Liver (tissue), 9 donors: Measurements from ENCODE around the gene SPEG. TPM values are rescaled to one million over a fixed set of nuclear protein-coding genes. Genes with fewer than 3 reads are reported as not detected.

Experiments used
- DNase-seq: peaks from one replicate; pipeline ENCODE4 v3.0.0-alpha.2; 2017; ENCODE audit warnings: low spot score
- H3K27ac ChIP-seq, 2 donors: one replicate each; pipeline ENCODE4 v1.7.0; 2013; ENCODE audit warnings: inconsistent platforms in 2 of 2, low read length in 2 of 2, control low read depth in 1 of 2, low read depth in 1 of 2, mild to moderate bottlenecking in 1 of 2
- H3K27me3 ChIP-seq, 4 donors: one replicate each; pipeline versions ENCODE4 v1.6.1 to v1.7.0; 2013; ENCODE audit warnings: low read length in 3 of 4, inconsistent platforms in 1 of 4, mild to moderate bottlenecking in 1 of 4, moderate library complexity in 1 of 4; ENCODE audit not compliant: control insufficient read depth in 4 of 4, insufficient read depth in 4 of 4
- H3K36me3 ChIP-seq, 4 donors: one replicate each; pipeline versions ENCODE4 v1.6.1 to v1.7.0; 2013; ENCODE audit warnings: low read length in 3 of 4, mild to moderate bottlenecking in 3 of 4, low read depth in 1 of 4, moderate library complexity in 1 of 4; ENCODE audit not compliant: control insufficient read depth in 4 of 4, insufficient read depth in 3 of 4
- H3K4me1 ChIP-seq, 4 donors: one replicate each; pipeline versions ENCODE4 v1.6.1 to v1.7.0; 2013; ENCODE audit warnings: low read length in 3 of 4, mild to moderate bottlenecking in 3 of 4, moderate library complexity in 1 of 4; ENCODE audit not compliant: control insufficient read depth in 4 of 4, insufficient read depth in 4 of 4
- H3K4me3 ChIP-seq, 3 donors: one replicate each; pipeline versions ENCODE4 v1.6.1 to v1.7.0; 2013; ENCODE audit warnings: low read length in 3 of 3, control low read depth in 1 of 3, low read depth in 1 of 3, mild to moderate bottlenecking in 1 of 3
- H3K9ac ChIP-seq, 2 donors: one replicate each; pipeline ENCODE4 v1.7.0; 2013; ENCODE audit warnings: low read length in 2 of 2, mild to moderate bottlenecking in 2 of 2, moderate library complexity in 2 of 2, control low read depth in 1 of 2, low read depth in 1 of 2
- H3K9me3 ChIP-seq, 4 donors: one replicate each; pipeline versions ENCODE4 v1.6.1 to v1.7.0; 2013; ENCODE audit warnings: low read length in 3 of 4; ENCODE audit not compliant: control insufficient read depth in 4 of 4
- ATF3 ChIP-seq: IDR thresholded peaks from 2 replicates; pipeline ENCODE4 v1.6.1; 2016; ENCODE audit warnings: antibody characterized with exemption
- EGR1 ChIP-seq, 2 donors: IDR thresholded peaks; 2 replicates each; pipeline ENCODE4 v1.6.1; 2016 to 2018; ENCODE audit warnings: antibody characterized with exemption in 2 of 2, low read depth in 2 of 2
- FOXA2 ChIP-seq: IDR thresholded peaks from 2 replicates; pipeline ENCODE4 v1.6.1; 2016; ENCODE audit warnings: antibody characterized with exemption
- GABPA ChIP-seq, 2 donors: IDR thresholded peaks in 1 of 2; conservative IDR thresholded peaks in 1 of 2; 2 replicates each; pipeline ENCODE4 v1.6.1; 2016; ENCODE audit warnings: antibody characterized with exemption in 2 of 2, mild to moderate bottlenecking in 1 of 2, moderate library complexity in 1 of 2
- HNF4A ChIP-seq, 2 donors: conservative IDR thresholded peaks; 2 replicates each; pipeline ENCODE4 v1.6.1; 2016; ENCODE audit warnings: antibody characterized with exemption in 2 of 2, mild to moderate bottlenecking in 2 of 2
- HNF4G ChIP-seq: IDR thresholded peaks from 2 replicates; pipeline ENCODE4 v1.6.1; 2016; ENCODE audit warnings: antibody characterized with exemption
- JUND ChIP-seq, 2 donors: IDR thresholded peaks; 2 replicates each; pipeline ENCODE4 v1.6.1; 2016; ENCODE audit warnings: antibody characterized with exemption in 2 of 2
- NR2F2 ChIP-seq: IDR thresholded peaks from 2 replicates; pipeline ENCODE4 v1.6.1; 2016; ENCODE audit warnings: antibody characterized with exemption
- RAD21 ChIP-seq, 2 donors: IDR thresholded peaks; 2 replicates each; pipeline ENCODE4 v1.6.1; 2016; ENCODE audit warnings: antibody characterized with exemption in 2 of 2, mild to moderate bottlenecking in 2 of 2
- RXRA ChIP-seq, 2 donors: IDR thresholded peaks; 2 replicates each; pipeline ENCODE4 v1.6.1; 2017 to 2018; ENCODE audit warnings: antibody characterized with exemption in 2 of 2, mild to moderate bottlenecking in 1 of 2
- SP1 ChIP-seq: IDR thresholded peaks from 2 replicates; pipeline ENCODE4 v1.6.1; 2018; ENCODE audit warnings: antibody characterized with exemption, mild to moderate bottlenecking
- TAF1 ChIP-seq: conservative IDR thresholded peaks from 2 replicates; pipeline ENCODE4 v1.6.1; 2016; ENCODE audit warnings: antibody characterized with exemption, mild to moderate bottlenecking
- YY1 ChIP-seq: IDR thresholded peaks from 2 replicates; pipeline ENCODE4 v1.6.1; 2016; ENCODE audit warnings: antibody characterized with exemption, mild to moderate bottlenecking
- WGBS: extraction: QIAGEN DNeasy Blood & Tissue Kit; methylation state at CpG from one replicate; pipeline ENCODE4 v1.1.7; 2013; 5-methylcytosine and 5-hydroxymethylcytosine counted together
- polyA plus RNA-seq, 2 donors: library from polyadenylated mRNA; stranded (reverse) in 1 of 2; unstranded in 1 of 2; fragments of 200-250 nt in 1 of 2; fragments of >200 nt in 1 of 2; fragmentation: Nextera tagmentation in 1 of 2; extraction: Ambion mirVana in 1 of 2; gene quantifications; one replicate each; pipeline versions ENCODE4 v1.2.1 to v1.2.3, GENCODE V29; 2013 to 2015
- total RNA-seq, 2 donors: library from RNA; depleted of rRNA; stranded (reverse); fragments of >200 nt; gene quantifications; one replicate each; pipeline ENCODE4 v1.2.3, GENCODE V29; 2014
- TF ChIP-seq, protein P1 (sequence below): IDR thresholded peaks from 2 replicates; pipeline ENCODE4 v1.6.1; 2016; ENCODE audit warnings: antibody characterized with exemption, mild to moderate bottlenecking
- TF ChIP-seq, protein P2 (sequence below): fragments of 150-350 bp; IDR thresholded peaks from 2 replicates; pipeline ENCODE4 v1.5.1; 2017; ENCODE audit warnings: improper control_type of control experiment, low read depth, low read length; ENCODE audit not compliant: missing input control
- TF ChIP-seq, protein P3 (sequence below): IDR thresholded peaks from 2 replicates; pipeline ENCODE4 v1.6.1; 2016; ENCODE audit warnings: antibody characterized with exemption
- TF ChIP-seq, protein P4 (sequence below): IDR thresholded peaks from 2 replicates; pipeline ENCODE4 v1.6.1; 2016; ENCODE audit warnings: antibody characterized with exemption
- donor health status: healthy.
- donor health status: healthy.
- donor health status: healthy.
- donor health status: healthy.
- donor health status: healthy.

SPEG gene
- total and polyA plus RNA-seq, 4 donors = 0.51 to 0.96 (median 0.66) TPM

GRCh38 chr2:219436491-219436890 is 1.8 kb downstream of the SPEG start:
- Histone ChIP-seq H3K4me3 (no peak overlapping the region), H3K4me1 (peaks cover 2 to 8% (median 3%) of the 10 kb centered on the region in 4 donors), H3K27ac (no peak overlapping the region), H3K9ac (no peak overlapping the region), H3K9me3 (no peaks in the 10 kb centered on the region), H3K36me3 (no peaks in the 10 kb centered on the region), H3K27me3 (peaks cover 0 to 11% (median 6%) of the 10 kb centered on the region in 4 donors)
- no peak for TF ChIP-seq YY1
- no peak for TF ChIP-seq RXRA (IDR thresholded peaks at IDR 0.05)
- TF ChIP-seq FOXA2 = no peak
- TF ChIP-seq, protein P1, sequence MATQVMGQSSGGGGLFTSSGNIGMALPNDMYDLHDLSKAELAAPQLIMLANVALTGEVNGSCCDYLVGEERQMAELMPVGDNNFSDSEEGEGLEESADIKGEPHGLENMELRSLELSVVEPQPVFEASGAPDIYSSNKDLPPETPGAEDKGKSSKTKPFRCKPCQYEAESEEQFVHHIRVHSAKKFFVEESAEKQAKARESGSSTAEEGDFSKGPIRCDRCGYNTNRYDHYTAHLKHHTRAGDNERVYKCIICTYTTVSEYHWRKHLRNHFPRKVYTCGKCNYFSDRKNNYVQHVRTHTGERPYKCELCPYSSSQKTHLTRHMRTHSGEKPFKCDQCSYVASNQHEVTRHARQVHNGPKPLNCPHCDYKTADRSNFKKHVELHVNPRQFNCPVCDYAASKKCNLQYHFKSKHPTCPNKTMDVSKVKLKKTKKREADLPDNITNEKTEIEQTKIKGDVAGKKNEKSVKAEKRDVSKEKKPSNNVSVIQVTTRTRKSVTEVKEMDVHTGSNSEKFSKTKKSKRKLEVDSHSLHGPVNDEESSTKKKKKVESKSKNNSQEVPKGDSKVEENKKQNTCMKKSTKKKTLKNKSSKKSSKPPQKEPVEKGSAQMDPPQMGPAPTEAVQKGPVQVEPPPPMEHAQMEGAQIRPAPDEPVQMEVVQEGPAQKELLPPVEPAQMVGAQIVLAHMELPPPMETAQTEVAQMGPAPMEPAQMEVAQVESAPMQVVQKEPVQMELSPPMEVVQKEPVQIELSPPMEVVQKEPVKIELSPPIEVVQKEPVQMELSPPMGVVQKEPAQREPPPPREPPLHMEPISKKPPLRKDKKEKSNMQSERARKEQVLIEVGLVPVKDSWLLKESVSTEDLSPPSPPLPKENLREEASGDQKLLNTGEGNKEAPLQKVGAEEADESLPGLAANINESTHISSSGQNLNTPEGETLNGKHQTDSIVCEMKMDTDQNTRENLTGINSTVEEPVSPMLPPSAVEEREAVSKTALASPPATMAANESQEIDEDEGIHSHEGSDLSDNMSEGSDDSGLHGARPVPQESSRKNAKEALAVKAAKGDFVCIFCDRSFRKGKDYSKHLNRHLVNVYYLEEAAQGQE = no peak
- no peak for TF ChIP-seq EGR1 (IDR thresholded peaks at IDR 0.05; ENCODE audit: low read depth in 2 of 2)
- TF ChIP-seq GABPA (IDR thresholded peaks at IDR 0.05 in 1 of 2, conservative IDR thresholded peaks at IDR 0.05 in 1 of 2) = no peak
- no peak for TF ChIP-seq SP1
- TF ChIP-seq, protein P2, sequence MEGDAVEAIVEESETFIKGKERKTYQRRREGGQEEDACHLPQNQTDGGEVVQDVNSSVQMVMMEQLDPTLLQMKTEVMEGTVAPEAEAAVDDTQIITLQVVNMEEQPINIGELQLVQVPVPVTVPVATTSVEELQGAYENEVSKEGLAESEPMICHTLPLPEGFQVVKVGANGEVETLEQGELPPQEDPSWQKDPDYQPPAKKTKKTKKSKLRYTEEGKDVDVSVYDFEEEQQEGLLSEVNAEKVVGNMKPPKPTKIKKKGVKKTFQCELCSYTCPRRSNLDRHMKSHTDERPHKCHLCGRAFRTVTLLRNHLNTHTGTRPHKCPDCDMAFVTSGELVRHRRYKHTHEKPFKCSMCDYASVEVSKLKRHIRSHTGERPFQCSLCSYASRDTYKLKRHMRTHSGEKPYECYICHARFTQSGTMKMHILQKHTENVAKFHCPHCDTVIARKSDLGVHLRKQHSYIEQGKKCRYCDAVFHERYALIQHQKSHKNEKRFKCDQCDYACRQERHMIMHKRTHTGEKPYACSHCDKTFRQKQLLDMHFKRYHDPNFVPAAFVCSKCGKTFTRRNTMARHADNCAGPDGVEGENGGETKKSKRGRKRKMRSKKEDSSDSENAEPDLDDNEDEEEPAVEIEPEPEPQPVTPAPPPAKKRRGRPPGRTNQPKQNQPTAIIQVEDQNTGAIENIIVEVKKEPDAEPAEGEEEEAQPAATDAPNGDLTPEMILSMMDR = no peak
- no peak for TF ChIP-seq NR2F2
- no peak for TF ChIP-seq HNF4A (conservative IDR thresholded peaks at IDR 0.05)
- no peak for TF ChIP-seq HNF4G
- TF ChIP-seq TAF1 = no peak
- TF ChIP-seq RAD21 (IDR thresholded peaks at IDR 0.05) = no peak
- TF ChIP-seq ATF3 = no peak
- 82% methylated on average over 5 of the region's 5 CpGs for WGBS
- no peak for DNase-seq

DNA sequence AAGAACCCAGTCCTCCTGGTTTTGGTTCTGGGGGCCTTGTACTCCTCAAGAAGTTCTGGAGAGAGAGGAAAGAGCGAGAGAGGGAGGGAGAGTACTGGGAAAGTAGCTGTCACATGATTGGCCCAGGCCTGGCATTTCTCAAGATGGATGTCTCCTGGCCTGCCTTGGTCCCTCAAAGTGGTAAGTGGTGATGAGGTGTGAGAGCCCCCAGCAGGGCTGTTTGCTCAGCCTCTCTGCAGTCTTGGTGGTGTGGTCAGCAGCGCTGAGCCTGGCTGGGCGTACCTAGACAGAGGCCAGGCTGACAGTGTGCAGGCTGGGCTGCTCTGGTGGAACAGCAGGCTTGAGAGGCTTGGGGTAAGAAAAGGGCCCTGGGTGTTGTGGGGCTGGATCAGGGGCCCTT is 2.5 kb downstream of the SPEG start:
- Histone ChIP-seq H3K27me3 (peaks cover 0 to 12% (median 6%) of the 10 kb centered on the region in 4 donors), H3K4me3 (no peak overlapping the region), H3K27ac (no peak overlapping the region), H3K36me3 (no peaks in the 10 kb centered on the region), H3K9me3 (no peaks in the 10 kb centered on the region), H3K4me1 (peaks cover 2 to 12% (median 3%) of the 10 kb centered on the region in 4 donors), H3K9ac (no peak overlapping the region)
- DNase-seq = no peak
- 80% methylated on average over 3 of the region's 3 CpGs for WGBS
- TF ChIP-seq SP1 (no peak), RXRA (IDR thresholded peaks at IDR 0.05) (no peak), FOXA2 (no peak), JUND (IDR thresholded peaks at IDR 0.05) (no peak), TAF1 (no peak), RAD21 (IDR thresholded peaks at IDR 0.05) (no peak), HNF4A (conservative IDR thresholded peaks at IDR 0.05) (no peak), NR2F2 (no peak), ATF3 (no peak), EGR1 (IDR thresholded peaks at IDR 0.05; ENCODE audit: low read depth in 2 of 2) (no peak), HNF4G (no peak)
- TF ChIP-seq, protein P1 = no peak
- TF ChIP-seq, protein P2 = no peak
- TF ChIP-seq, protein P3, sequence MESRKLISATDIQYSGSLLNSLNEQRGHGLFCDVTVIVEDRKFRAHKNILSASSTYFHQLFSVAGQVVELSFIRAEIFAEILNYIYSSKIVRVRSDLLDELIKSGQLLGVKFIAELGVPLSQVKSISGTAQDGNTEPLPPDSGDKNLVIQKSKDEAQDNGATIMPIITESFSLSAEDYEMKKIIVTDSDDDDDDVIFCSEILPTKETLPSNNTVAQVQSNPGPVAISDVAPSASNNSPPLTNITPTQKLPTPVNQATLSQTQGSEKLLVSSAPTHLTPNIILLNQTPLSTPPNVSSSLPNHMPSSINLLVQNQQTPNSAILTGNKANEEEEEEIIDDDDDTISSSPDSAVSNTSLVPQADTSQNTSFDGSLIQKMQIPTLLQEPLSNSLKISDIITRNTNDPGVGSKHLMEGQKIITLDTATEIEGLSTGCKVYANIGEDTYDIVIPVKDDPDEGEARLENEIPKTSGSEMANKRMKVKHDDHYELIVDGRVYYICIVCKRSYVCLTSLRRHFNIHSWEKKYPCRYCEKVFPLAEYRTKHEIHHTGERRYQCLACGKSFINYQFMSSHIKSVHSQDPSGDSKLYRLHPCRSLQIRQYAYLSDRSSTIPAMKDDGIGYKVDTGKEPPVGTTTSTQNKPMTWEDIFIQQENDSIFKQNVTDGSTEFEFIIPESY = no peak
- TF ChIP-seq, protein P4, sequence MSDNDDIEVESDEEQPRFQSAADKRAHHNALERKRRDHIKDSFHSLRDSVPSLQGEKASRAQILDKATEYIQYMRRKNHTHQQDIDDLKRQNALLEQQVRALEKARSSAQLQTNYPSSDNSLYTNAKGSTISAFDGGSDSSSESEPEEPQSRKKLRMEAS = no peak
